HUES64 (cell line): ENCODE data around the gene TKFC. TPM values are rescaled to one million over a fixed set of nuclear protein-coding genes. Genes with fewer than 3 reads are reported as not detected.
A peak's percentile ranks its signal among the peaks of the same experiment; 100 is the strongest.

Source experiments
- H3K27ac ChIP-seq: 2 replicates; pipeline ENCODE4 v1.7.0; 2013; ENCODE audit warnings: low read depth, low read length, inconsistent platforms
- H3K27me3 ChIP-seq: 2 replicates; pipeline ENCODE4 v1.6.1; 2013; ENCODE audit warnings: mild to moderate bottlenecking, low read length; ENCODE audit not compliant: insufficient read depth
- H3K36me3 ChIP-seq: 2 replicates; pipeline ENCODE4 v1.6.1; 2013; ENCODE audit warnings: mild to moderate bottlenecking, low read length; ENCODE audit not compliant: insufficient read depth
- H3K4me1 ChIP-seq: 2 replicates; pipeline ENCODE4 v1.6.1; 2013; ENCODE audit warnings: mild to moderate bottlenecking, low read length, moderate library complexity; ENCODE audit not compliant: insufficient read depth
- H3K4me3 ChIP-seq: 2 replicates; pipeline ENCODE4 v1.5.1; 2013; ENCODE audit warnings: mild to moderate bottlenecking, low read length, moderate library complexity
- H3K9ac ChIP-seq: 2 replicates; pipeline ENCODE4 v1.6.1; 2013; ENCODE audit warnings: mild to moderate bottlenecking, low read depth, low read length
- H3K9me3 ChIP-seq: 2 replicates; pipeline ENCODE4 v1.6.1; 2013; ENCODE audit warnings: low read depth, low read length; ENCODE audit not compliant: insufficient read depth
- WGBS: fragments of 150-250, 120-280 bp; methylation state at CpG from one replicate; pipeline ENCODE4 v1.1.7; 2013; ENCODE audit warnings: missing lambda C conversion rate; 5-methylcytosine and 5-hydroxymethylcytosine counted together
- polyA plus RNA-seq, 2 experiments: library from polyadenylated mRNA; stranded (reverse); fragments of 50-300 nt; gene quantifications; one replicate each; pipeline ENCODE4 v1.2.3, GENCODE V29; 2013

TKFC gene
- polyA plus RNA-seq (2013, experiment 1 of 2), result 34.3 TPM
- polyA plus RNA-seq (2013, experiment 2 of 2), result 33.7 TPM

- under 1% methylated on average over 80 of the region's 81 CpGs for WGBS
- Histone ChIP-seq H3K4me1 (peaks cover 17% of the 10 kb centered on the region; the same call in 1 of the 2 replicates), H3K4me3 (peak within 1 kb of the TSS; percentile 84), H3K27me3 (no peaks in the 10 kb centered on the region), H3K27ac (peak within 1 kb of the TSS; percentile 87), H3K36me3 (peaks cover 29% of the 10 kb centered on the region), H3K9me3 (no peaks in the 10 kb centered on the region), H3K9ac (peak within 1 kb of the TSS; percentile 97)
Observed at GRCh38 chr11:61332797-61333549, at the start of gene TKFC, which contains the start of gene DDB1. TKFC (plus strand) TSS chr11:61333228; CDS start chr11:61334729, 1,501 bp downstream. DDB1 (minus strand) TSS chr11:61333105; CDS start chr11:61332968, 137 bp downstream.

DNA sequence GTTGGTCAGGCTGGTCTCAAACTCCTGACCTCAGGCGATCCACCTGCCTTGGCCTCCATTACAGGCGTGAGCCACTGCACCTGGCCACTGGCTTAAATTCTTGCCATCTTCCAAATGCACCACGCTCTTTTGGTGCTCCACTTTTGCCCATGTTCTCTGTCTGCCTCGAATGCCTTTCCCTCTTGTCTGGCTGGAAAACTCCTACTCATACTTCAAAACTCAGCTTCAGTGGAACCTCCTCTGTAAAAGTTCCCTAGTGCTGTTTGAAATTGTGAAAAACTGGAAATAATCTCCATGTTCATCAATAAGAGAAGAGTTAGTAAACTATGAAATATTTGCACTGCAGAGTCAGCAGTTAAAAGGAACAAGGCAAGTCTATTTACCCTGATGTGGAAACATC, 49.4 kb upstream of the TKFC start:
- no peaks in the 10 kb centered on the region; the same call in 1 of the 2 replicates for H3K27me3 ChIP-seq
- no peaks in the 10 kb centered on the region for H3K9me3 ChIP-seq
- H3K4me3 ChIP-seq, result no peak overlapping the region
- no peak overlapping the region for H3K9ac ChIP-seq
- H3K27ac ChIP-seq, result no peak overlapping the region
- 98% methylated on average over 4 of the region's 4 CpGs for WGBS
- H3K4me1 ChIP-seq, result peaks cover 5% of the 10 kb centered on the region
- H3K36me3 ChIP-seq, result peaks cover 29% of the 10 kb centered on the region

- H3K4me3 ChIP-seq, result no peak overlapping the region
- no peak overlapping the region for H3K27ac ChIP-seq
- H3K4me1 ChIP-seq, result no peaks in the 10 kb centered on the region
- no peaks in the 10 kb centered on the region for H3K9me3 ChIP-seq
- no peaks in the 10 kb centered on the region; the same call in none of the 2 replicates for H3K27me3 ChIP-seq
- WGBS, result 95% methylated on average over 14 of the region's 14 CpGs
- H3K36me3 ChIP-seq, result peaks cover 28% of the 10 kb centered on the region
- H3K9ac ChIP-seq, result no peak overlapping the region
Observed at GRCh38 chr11:61287338-61287977, 45.6 kb upstream of the TKFC start.

- no peak overlapping the region for H3K4me3 ChIP-seq
- no peaks in the 10 kb centered on the region for H3K9me3 ChIP-seq
- peaks cover 4% of the 10 kb centered on the region; the same call in 1 of the 2 replicates for H3K4me1 ChIP-seq
- H3K27ac ChIP-seq, result no peak overlapping the region
- H3K9ac ChIP-seq, result no peak overlapping the region
- peaks cover 15% of the 10 kb centered on the region for H3K36me3 ChIP-seq
- WGBS, result 82% methylated on average over 12 of the region's 12 CpGs
- H3K27me3 ChIP-seq, result peaks cover 15% of the 10 kb centered on the region
Observed at GRCh38 chr11:61290905-61291690, 41.9 kb upstream of the TKFC start.

DNA sequence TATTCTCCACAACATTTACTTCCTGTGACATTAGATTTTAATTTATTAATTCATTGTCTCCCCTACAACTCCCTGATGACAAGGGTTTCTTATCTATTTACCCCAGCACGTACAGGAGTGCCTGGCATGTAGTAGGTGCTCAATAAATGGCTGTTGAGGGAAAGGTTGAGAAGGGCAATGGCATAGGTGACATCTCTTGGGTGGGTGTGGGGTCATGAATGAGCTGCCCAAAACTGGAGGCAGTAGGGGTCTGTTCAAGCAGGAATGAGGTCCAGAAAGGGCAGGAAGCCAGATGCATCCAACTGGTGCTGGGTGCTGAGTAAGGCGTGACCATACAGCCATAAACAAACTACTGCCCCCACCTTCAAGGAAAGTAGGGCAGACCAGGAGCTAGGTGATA, 40.7 kb upstream of the TKFC start:
- no peaks in the 10 kb centered on the region for H3K9me3 ChIP-seq
- 98% methylated on average over 2 of the region's 2 CpGs for WGBS
- H3K36me3 ChIP-seq, result peaks cover 11% of the 10 kb centered on the region; the same call in 1 of the 2 replicates
- no peak overlapping the region for H3K27ac ChIP-seq
- peaks cover 4% of the 10 kb centered on the region; the same call in 1 of the 2 replicates for H3K4me1 ChIP-seq
- H3K27me3 ChIP-seq, result peaks cover 15% of the 10 kb centered on the region
- no peak overlapping the region for H3K9ac ChIP-seq
- H3K4me3 ChIP-seq, result no peak overlapping the region

- peaks cover 15% of the 10 kb centered on the region for H3K27me3 ChIP-seq
- H3K9ac ChIP-seq, result peak overlapping the region; percentile 87
- H3K27ac ChIP-seq, result peak overlapping the region; percentile 58; the same call in 1 of the 2 replicates
- H3K36me3 ChIP-seq, result peaks cover 18% of the 10 kb centered on the region
- H3K4me3 ChIP-seq, result peak overlapping the region; percentile 87
- no peaks in the 10 kb centered on the region for H3K9me3 ChIP-seq
- H3K4me1 ChIP-seq, result peaks cover 4% of the 10 kb centered on the region; the same call in 1 of the 2 replicates
- WGBS, result 3% methylated on average over 60 of the region's 60 CpGs
Observed at GRCh38 chr11:61293867-61294716, 38.9 kb upstream of the TKFC start.

DNA sequence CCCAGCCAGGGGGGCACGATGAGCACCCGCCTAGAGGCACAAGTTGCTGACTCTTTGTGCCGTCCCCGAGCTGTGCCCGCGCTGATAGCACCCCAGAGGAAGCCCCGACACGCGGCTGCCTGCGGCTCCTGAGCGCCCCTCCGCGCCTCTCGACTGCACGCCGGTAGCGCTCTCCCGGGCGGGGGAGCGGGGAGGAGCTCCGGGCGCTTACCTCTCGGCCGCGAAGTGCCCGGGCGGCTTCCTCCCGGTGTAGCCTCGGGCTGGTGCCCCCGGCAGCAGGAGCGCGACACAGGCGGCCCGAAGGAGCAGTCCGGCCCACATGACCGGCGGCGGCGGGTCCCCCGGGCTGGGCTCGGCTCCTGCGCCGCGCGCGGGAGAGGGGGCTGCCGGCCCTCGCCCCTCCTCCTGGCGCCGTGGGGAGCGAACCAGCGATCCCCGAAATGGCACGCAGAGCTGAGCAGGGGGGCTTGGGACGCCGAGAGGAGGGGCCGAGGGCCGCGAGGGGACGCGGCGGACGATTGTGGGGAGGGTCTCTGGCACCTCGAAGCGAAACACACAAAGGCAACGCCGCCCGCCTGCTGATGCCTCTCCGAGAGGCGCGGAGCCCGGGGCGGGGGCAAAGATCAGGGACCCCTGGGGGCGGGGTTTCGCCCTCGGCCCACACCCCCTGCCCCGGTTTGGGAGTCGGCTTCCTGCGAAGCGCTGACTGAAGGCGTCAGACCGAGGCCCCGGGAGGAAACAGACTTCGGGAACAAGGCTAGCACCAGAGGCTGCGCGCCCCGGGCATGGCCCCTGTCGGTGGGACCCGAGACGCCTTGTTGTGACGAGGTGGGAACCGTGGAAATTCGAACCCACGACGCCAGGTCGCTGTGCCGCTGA, 38.1 kb upstream of the TKFC start, which contains the start of gene VWCE:
Gene VWCE (minus strand): TSS at position 600 of the 879 bp plus-strand sequence. CDS start 279 bp downstream, at position 321.
- peak within 1 kb of the TSS; percentile 58; the same call in 1 of the 2 replicates for H3K27ac ChIP-seq
- H3K9me3 ChIP-seq, result no peaks in the 10 kb centered on the region
- H3K9ac ChIP-seq, result peak within 1 kb of the TSS; percentile 87
- peaks cover 4% of the 10 kb centered on the region; the same call in 1 of the 2 replicates for H3K4me1 ChIP-seq
- 1% methylated on average over 97 of the region's 97 CpGs for WGBS
- peaks cover 15% of the 10 kb centered on the region for H3K27me3 ChIP-seq
- peaks cover 21% of the 10 kb centered on the region for H3K36me3 ChIP-seq
- H3K4me3 ChIP-seq, result peak within 1 kb of the TSS; percentile 87

GRCh38 chr11:61295596-61295926, 37.5 kb upstream of the TKFC start:
- Histone ChIP-seq H3K9me3 (no peaks in the 10 kb centered on the region), H3K27me3 (peaks cover 15% of the 10 kb centered on the region), H3K4me1 (peaks cover 4% of the 10 kb centered on the region; the same call in 1 of the 2 replicates), H3K36me3 (peaks cover 26% of the 10 kb centered on the region), H3K27ac (no peak overlapping the region; the same call in 1 of the 2 replicates), H3K4me3 (peak overlapping the region; percentile 87), H3K9ac (peak overlapping the region; percentile 87)
- WGBS, result 57% methylated on average over 12 of the region's 12 CpGs

- no peak overlapping the region for H3K4me3 ChIP-seq
- H3K27me3 ChIP-seq, result peaks cover 15% of the 10 kb centered on the region
- WGBS, result 100% methylated on average over 1 of the region's 1 CpG
- peaks cover 4% of the 10 kb centered on the region; the same call in 1 of the 2 replicates for H3K4me1 ChIP-seq
- H3K9me3 ChIP-seq, result no peaks in the 10 kb centered on the region
- H3K27ac ChIP-seq, result no peak overlapping the region
- H3K9ac ChIP-seq, result no peak overlapping the region
- peaks cover 44% of the 10 kb centered on the region for H3K36me3 ChIP-seq
Observed at GRCh38 chr11:61297341-61297740, 35.7 kb upstream of the TKFC start.
